H7 (cell line): ENCODE results near the gene OLA1. TPM values are rescaled to one million over a fixed set of nuclear protein-coding genes. Genes with fewer than 3 reads are reported as not detected.
"Not testable (repeated sequence)": the region's sequence is repeated elsewhere in the genome, so short reads cannot be mapped to it uniquely, and the experiment has no call there.

Experiments used
- DNase-seq: peaks from one replicate; pipeline ENCODE4 v3.0.0; 2012
- H3K27me3 ChIP-seq: 2 replicates; pipeline ENCODE4 v1.6.0; 2011; ENCODE audit warnings: mild to moderate bottlenecking, low read length; ENCODE audit not compliant: control insufficient read depth, insufficient read depth
- H3K36me3 ChIP-seq: replicated peaks from 2 replicates; pipeline ENCODE4 v1.5.1; 2011; ENCODE audit warnings: low read length; ENCODE audit not compliant: control insufficient read depth, insufficient read depth
- H3K4me3 ChIP-seq: 2 replicates; pipeline ENCODE4 v1.5.1; 2011; ENCODE audit warnings: low read depth, mild to moderate bottlenecking, control low read depth, low read length, moderate library complexity; ENCODE audit not compliant: insufficient read depth
- total RNA-seq: library from RNA; depleted of rRNA; stranded (reverse); fragments of >200 nt; shearing (Covaris generic); gene quantifications from 2 replicates; pipeline ENCODE4 v1.2.3, GENCODE V29; 2014

Gene OLA1
- total RNA-seq, 1 experiment from 2014 or later: 104 TPM

GRCh38 chr2:174245628-174246027 is 2.7 kb downstream of the OLA1 start:
- not testable (repeated sequence) for H3K27me3 ChIP-seq, H3K4me3 ChIP-seq, DNase-seq, H3K36me3 ChIP-seq

GRCh38 chr2:174245065-174245464 is 3.3 kb downstream of the OLA1 start:
- Histone ChIP-seq H3K27me3 (peaks cover 3% of the 10 kb centered on the region; the same call in 1 of the 2 replicates), H3K4me3 (no peak overlapping the region), H3K36me3 (no peaks in the 10 kb centered on the region; the same call in 1 of the 2 replicates)
- DNase-seq: no peak

GRCh38 chr2:174243812-174244211 is 4.5 kb downstream of the OLA1 start:
- H3K36me3 ChIP-seq: no peaks in the 10 kb centered on the region; the same call in 1 of the 2 replicates

DNA sequence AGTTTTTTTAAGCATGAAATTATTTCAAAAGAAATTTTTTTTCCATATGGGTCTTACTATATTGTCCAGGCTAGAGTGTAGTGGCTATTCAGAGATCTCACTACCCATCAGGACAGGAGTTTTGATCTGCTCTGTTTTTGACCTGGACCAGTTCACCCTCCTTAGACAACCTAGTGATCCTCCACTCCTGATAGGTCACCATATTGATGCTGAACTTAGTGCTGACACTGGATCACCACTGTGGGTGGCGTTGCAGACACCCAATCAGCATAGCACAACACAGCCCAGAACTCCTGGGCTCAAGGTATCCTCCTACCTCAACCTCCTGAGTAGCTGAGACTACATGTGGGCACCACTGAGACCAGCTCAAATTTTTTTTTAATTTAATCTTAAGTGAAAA is 8.2 kb downstream of the OLA1 start:
- Histone ChIP-seq H3K27me3 (no peaks in the 10 kb centered on the region), H3K4me3 (no peak overlapping the region), H3K36me3 (no peaks in the 10 kb centered on the region; the same call in 1 of the 2 replicates)
- DNase-seq: no peak

More at GRCh38 chr2:174243812-174244211, 4.5 kb downstream of the OLA1 start:
- DNase-seq: no peak
- Histone ChIP-seq H3K27me3 (no peaks in the 10 kb centered on the region), H3K4me3 (no peak overlapping the region)

- no peak for DNase-seq
- H3K27me3 ChIP-seq: no peaks in the 10 kb centered on the region
- H3K36me3 ChIP-seq: no peaks in the 10 kb centered on the region
- H3K4me3 ChIP-seq: no peak overlapping the region
Measured at GRCh38 chr2:174236429-174236828, 11.9 kb downstream of the OLA1 start.

- no peak overlapping the region for H3K4me3 ChIP-seq
- H3K36me3 ChIP-seq: no peaks in the 10 kb centered on the region
- no peak for DNase-seq
- H3K27me3 ChIP-seq: no peaks in the 10 kb centered on the region
Measured at GRCh38 chr2:174235680-174236079, 12.7 kb downstream of the OLA1 start.

DNA sequence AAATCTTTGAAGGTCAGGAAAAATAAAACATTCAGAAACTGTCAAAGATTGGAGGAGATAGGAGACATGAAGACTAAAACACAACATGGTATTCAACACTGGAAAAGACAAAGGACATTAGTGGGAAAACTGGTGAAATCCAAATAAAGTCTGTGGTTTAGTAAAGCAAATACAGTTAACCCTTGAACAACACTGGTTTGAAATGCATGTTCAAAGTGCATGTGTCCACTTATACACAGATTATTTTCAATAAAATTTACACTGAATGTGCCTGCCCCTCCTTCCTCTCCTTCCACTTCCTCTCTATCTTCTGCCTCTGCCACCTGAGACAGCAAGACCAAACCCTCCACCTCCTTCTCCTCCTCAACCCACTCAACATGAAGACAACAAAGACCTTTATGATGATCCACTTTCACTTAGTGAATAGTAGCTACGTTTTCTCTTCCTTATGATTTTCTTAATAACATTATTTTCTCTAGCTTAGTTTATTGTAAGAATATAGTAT is 14.5 kb downstream of the OLA1 start:
- no peaks in the 10 kb centered on the region for H3K36me3 ChIP-seq
- no peaks in the 10 kb centered on the region for H3K27me3 ChIP-seq
- H3K4me3 ChIP-seq: no peak overlapping the region
- no peak for DNase-seq

DNA sequence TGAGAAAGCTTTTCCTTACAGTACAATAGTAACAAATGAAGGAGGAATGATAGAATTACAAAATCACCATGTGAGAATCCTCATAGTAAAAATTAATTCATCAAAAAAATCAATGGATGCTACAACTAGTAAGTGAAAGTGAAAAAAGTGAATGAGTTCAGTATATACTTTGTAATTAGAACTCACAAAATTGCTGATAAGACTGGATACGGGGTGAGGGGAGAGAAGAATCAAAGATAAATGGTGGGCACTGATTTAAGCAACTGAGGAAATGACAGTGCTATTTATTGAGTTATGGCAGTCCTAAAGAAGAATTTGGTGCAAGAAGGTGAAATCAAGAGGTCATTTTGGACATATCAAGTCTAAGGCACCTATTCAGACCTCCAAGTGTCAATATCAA is 20.6 kb downstream of the OLA1 start:
- DNase-seq: no peak

DNA sequence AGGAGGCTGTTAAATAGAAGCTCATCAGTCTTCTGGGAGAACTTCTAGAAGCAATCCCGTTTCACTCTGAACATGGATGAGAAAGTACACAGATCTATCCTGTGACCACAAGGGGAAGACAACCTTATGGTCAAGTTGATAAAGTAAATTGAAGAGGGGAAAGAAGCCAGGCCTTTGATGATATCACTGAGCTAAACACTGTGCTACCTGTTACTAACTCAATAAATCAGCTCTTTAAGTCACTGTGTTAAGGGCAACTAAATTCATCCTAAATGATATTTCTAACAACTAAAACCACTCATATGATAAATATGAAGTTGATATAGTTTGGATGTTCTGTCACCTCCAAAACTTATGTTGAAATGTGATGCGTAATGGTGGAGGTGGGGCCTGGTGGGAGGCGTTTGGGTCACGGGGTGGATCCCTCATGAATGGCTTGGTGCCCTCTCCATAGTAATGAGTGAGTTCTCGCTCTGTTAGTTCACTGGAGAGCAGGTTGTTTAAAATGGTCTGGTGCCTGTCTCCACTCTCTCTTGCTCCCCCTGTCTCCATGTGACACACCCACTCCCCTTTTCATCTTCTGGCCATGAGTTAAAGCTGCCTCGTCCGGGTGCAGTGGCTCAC is 23.6 kb downstream of the OLA1 start:
- Histone ChIP-seq H3K36me3 (no peaks in the 10 kb centered on the region; the same call in 1 of the 2 replicates), H3K4me3 (no peak overlapping the region), H3K27me3 (no peaks in the 10 kb centered on the region)
- DNase-seq: no peak

More for the DNA sequence above, 20.6 kb downstream of the OLA1 start:
- no peaks in the 10 kb centered on the region for H3K27me3 ChIP-seq
- H3K36me3 ChIP-seq: no peaks in the 10 kb centered on the region; the same call in 1 of the 2 replicates
- no peak overlapping the region for H3K4me3 ChIP-seq

GRCh38 chr2:174224125-174224524 is 24.2 kb downstream of the OLA1 start:
- no peak for DNase-seq
- H3K4me3 ChIP-seq: no peak overlapping the region
- H3K27me3 ChIP-seq: no peaks in the 10 kb centered on the region
- no peaks in the 10 kb centered on the region; the same call in 1 of the 2 replicates for H3K36me3 ChIP-seq

DNA sequence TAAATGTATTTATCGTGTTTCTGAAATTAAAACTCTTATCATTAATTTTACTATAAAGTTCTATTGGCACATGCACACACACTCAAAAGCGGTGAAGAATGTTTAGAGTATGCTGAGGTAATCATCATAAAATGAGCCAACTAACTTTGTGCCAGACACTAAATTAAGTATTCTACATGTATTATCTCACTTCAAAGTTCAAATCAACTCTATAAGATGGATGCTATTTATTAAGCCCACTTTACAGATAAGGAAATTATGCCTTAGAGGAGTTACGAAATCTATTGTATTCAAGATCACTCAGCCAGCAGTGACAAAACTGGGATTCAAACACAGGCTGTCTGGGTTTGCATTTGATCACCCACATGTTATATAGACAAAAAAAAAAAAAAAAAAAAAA is 24.9 kb downstream of the OLA1 start:
- Histone ChIP-seq H3K4me3 (no peak overlapping the region), H3K27me3 (no peaks in the 10 kb centered on the region), H3K36me3 (no peaks in the 10 kb centered on the region; the same call in 1 of the 2 replicates)
- no peak for DNase-seq

DNA sequence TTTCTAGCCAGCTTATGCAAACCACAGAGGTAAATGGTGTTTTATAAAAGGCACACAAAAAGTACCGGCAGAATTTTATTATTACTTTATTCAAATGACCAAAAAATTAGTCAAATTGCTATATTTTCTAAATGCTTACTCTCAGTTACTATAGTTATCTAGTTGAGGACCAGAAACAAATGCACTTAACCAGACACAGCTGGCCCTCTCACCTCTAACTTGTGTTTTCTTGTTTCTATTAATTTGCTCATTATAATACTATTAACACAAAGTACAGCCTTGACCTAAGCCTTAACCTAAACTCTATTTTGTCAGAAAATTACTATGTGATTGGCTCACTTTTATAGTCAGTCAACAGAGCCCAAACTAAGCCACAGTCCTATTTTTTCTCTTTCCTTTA is 26.2 kb downstream of the OLA1 start:
- H3K27me3 ChIP-seq: no peaks in the 10 kb centered on the region
- no peak overlapping the region for H3K4me3 ChIP-seq
- DNase-seq: no peak
- no peaks in the 10 kb centered on the region; the same call in 1 of the 2 replicates for H3K36me3 ChIP-seq

DNA sequence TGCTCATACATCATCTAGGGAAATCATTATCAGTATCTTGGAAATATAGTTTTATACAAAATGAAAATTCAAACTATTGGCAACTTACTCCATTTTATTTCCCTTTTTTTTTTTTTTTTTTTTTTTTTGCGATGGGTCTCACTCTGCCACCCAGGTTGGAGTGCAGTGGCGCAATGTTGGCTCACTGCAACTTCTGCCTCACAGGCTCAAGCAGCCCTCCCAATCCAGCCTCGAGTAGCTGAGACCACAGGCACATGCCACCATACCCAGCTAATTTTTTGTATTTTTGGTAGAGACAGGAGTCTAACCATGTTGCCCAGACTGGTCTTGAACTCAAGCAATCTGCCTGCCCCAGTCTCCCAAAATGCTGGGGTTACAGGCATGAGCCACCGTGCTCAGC is 29.0 kb downstream of the OLA1 start:
- DNase-seq: no peak
- Histone ChIP-seq H3K36me3 (no peaks in the 10 kb centered on the region), H3K4me3 (no peak overlapping the region), H3K27me3 (no peaks in the 10 kb centered on the region)

DNA sequence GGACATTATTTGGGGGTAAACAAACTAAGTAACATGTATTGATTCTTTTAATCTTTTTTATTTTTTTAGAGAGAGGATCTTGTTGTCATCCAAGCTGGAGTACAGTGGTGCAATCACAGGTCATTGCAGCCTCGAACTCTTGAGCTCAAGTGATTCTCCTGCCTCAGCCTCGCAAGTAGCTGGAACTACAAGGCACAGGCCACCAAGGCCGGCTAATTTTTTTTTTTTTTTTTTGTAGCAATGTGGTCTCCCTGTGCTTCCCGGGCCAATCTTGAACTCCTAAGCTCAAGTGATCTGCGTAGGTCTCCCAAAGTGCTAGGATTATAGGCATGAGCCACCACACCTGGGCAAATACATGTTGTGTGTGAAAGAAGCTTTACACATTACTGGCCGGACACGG is 29.6 kb downstream of the OLA1 start:
- Histone ChIP-seq H3K36me3 (no peaks in the 10 kb centered on the region), H3K4me3 (no peak overlapping the region), H3K27me3 (no peaks in the 10 kb centered on the region)
- DNase-seq: no peak

- no peaks in the 10 kb centered on the region for H3K36me3 ChIP-seq
- no peak overlapping the region for H3K4me3 ChIP-seq
- no peak for DNase-seq
- H3K27me3 ChIP-seq: no peaks in the 10 kb centered on the region
Measured at GRCh38 chr2:174217869-174218268, 30.5 kb downstream of the OLA1 start.
